Peyer's patch (tissue), 4 donors: ENCODE results near the gene PLSCR2. TPM values are rescaled to one million over a fixed set of nuclear protein-coding genes. Genes with fewer than 3 reads are reported as not detected.
"Not testable (repeated sequence)": the region's sequence is repeated elsewhere in the genome, so short reads cannot be mapped to it uniquely, and the experiment has no call there.

Experiments
- DNase-seq, 3 donors: peaks; one replicate each; pipeline ENCODE4 v3.0.0-alpha.2; 2017 to 2019
- H3K27ac ChIP-seq, 4 donors: fragments of 200-600 bp; sonication (generic); one replicate each; pipeline ENCODE4 v1.5.1; 2016 to 2019
- H3K27me3 ChIP-seq, 2 donors: fragments of 200-600 bp; sonication (generic); one replicate each; pipeline ENCODE4 v1.5.1; 2019
- H3K36me3 ChIP-seq, 3 donors: fragments of 200-600 bp; sonication (generic); one replicate each; pipeline ENCODE4 v1.5.1; 2016 to 2019
- H3K4me1 ChIP-seq, 4 donors: fragments of 200-600 bp; sonication (generic); one replicate each; pipeline ENCODE4 v1.5.1; 2016 to 2019
- H3K4me3 ChIP-seq, 4 donors: fragments of 200-600 bp; sonication (generic); 1 replicate in 3 of 4; 2 replicates in 1 of 4; pipeline ENCODE4 v1.5.1; 2016 to 2019; ENCODE audit warnings: mild to moderate bottlenecking in 1 of 4
- H3K9me3 ChIP-seq, 4 donors: fragments of 200-600 bp; sonication (generic); one replicate each; pipeline ENCODE4 v1.5.1; 2016 to 2019; ENCODE audit warnings: mild to moderate bottlenecking in 1 of 4
- POLR2A ChIP-seq, 2 donors: fragments of 450-650 bp; IDR thresholded peaks; one replicate each; pipeline ENCODE4 v1.5.1; 2017; ENCODE audit warnings: antibody characterized with exemption in 2 of 2, mild to moderate bottlenecking in 2 of 2, moderate library complexity in 2 of 2
- total RNA-seq, 4 donors: library from RNA; depleted of rRNA; stranded (reverse); fragments of >200 nt; gene quantifications; one replicate each; pipeline ENCODE4 v1.1.0, GENCODE V29; 2016
- TF ChIP-seq, protein P1 (sequence below), 6 experiments: fragments of 450-650 bp in 4 of 6; fragments of 200-600 bp in 2 of 6; sonication (generic) in 1 of 6; IDR thresholded peaks; one replicate each; pipeline ENCODE4 v1.5.1; 2017 to 2019; ENCODE audit warnings: antibody characterized with exemption in 6 of 6, mild to moderate bottlenecking in 3 of 6, moderate library complexity in 1 of 6

The PLSCR2 gene
- total RNA-seq, 4 donors from 2014 or later = not detected

- Histone ChIP-seq H3K4me1 (no peaks in the 10 kb centered on the region), H3K27ac (no peak overlapping the region), H3K27me3 (no peaks in the 10 kb centered on the region), H3K9me3 (no peaks in the 10 kb centered on the region), H3K4me3 (no peak overlapping the region), H3K36me3 (no peaks in the 10 kb centered on the region)
- TF ChIP-seq POLR2A (IDR thresholded peaks at IDR 0.05) = no peak
- TF ChIP-seq, protein P1, sequence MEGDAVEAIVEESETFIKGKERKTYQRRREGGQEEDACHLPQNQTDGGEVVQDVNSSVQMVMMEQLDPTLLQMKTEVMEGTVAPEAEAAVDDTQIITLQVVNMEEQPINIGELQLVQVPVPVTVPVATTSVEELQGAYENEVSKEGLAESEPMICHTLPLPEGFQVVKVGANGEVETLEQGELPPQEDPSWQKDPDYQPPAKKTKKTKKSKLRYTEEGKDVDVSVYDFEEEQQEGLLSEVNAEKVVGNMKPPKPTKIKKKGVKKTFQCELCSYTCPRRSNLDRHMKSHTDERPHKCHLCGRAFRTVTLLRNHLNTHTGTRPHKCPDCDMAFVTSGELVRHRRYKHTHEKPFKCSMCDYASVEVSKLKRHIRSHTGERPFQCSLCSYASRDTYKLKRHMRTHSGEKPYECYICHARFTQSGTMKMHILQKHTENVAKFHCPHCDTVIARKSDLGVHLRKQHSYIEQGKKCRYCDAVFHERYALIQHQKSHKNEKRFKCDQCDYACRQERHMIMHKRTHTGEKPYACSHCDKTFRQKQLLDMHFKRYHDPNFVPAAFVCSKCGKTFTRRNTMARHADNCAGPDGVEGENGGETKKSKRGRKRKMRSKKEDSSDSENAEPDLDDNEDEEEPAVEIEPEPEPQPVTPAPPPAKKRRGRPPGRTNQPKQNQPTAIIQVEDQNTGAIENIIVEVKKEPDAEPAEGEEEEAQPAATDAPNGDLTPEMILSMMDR (IDR thresholded peaks at IDR 0.05) = no peak
- no peak for DNase-seq
These were observed 19.7 kb downstream of the PLSCR2 start for GRCh38 chr3:146449613-146450012.

- no peak for TF ChIP-seq POLR2A (IDR thresholded peaks at IDR 0.05)
- TF ChIP-seq, protein P1 (IDR thresholded peaks at IDR 0.05) = no peak
- Histone ChIP-seq H3K36me3 (no peaks in the 10 kb centered on the region), H3K4me1 (no peaks in the 10 kb centered on the region)
These were observed 20.3 kb downstream of the PLSCR2 start for GRCh38 chr3:146449076-146449475.

DNA sequence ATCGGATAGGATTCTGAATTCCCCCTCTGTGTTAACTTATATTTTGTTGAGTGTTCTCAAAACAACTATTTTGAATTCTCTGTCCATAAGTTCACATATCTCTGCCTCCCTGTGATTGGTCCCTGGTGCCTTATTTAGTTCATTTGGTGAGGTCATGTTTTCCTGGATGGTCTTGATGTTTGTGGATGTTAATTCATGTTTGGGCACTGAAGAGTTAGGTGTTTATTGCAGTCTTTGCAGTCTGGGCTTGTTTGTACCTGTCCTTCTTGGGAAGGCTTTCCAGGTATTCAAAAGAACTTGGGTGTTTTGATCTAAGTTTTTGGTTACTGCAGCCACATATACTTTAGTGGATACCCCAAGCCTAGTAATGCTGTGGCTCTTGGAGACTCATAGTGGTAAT is 23.3 kb downstream of the PLSCR2 start:
- H3K4me3 ChIP-seq = no peak overlapping the region
- no peak for DNase-seq

More at GRCh38 chr3:146449076-146449475, 20.3 kb downstream of the PLSCR2 start:
- no peak for DNase-seq
- Histone ChIP-seq H3K4me3 (no peak overlapping the region), H3K9me3 (no peaks in the 10 kb centered on the region), H3K27ac (no peak overlapping the region), H3K27me3 (no peaks in the 10 kb centered on the region)

GRCh38 chr3:146440310-146440709 is 29.1 kb downstream of the PLSCR2 start:
- not testable (repeated sequence) for H3K27ac ChIP-seq, H3K4me1 ChIP-seq, H3K27me3 ChIP-seq, DNase-seq, H3K36me3 ChIP-seq, H3K9me3 ChIP-seq, H3K4me3 ChIP-seq

More for the DNA sequence above, 23.3 kb downstream of the PLSCR2 start:
- no peaks in the 10 kb centered on the region for H3K9me3 ChIP-seq
- H3K27ac ChIP-seq = no peak overlapping the region
- H3K4me1 ChIP-seq = no peaks in the 10 kb centered on the region
- no peak for TF ChIP-seq POLR2A (IDR thresholded peaks at IDR 0.05)
- TF ChIP-seq, protein P1 (IDR thresholded peaks at IDR 0.05) = no peak
- no peaks in the 10 kb centered on the region for H3K27me3 ChIP-seq
- no peaks in the 10 kb centered on the region for H3K36me3 ChIP-seq

GRCh38 chr3:146432066-146432465 is 37.3 kb downstream of the PLSCR2 start:
- Histone ChIP-seq H3K36me3 (no peaks in the 10 kb centered on the region), H3K4me3 (no peak overlapping the region)

GRCh38 chr3:146431240-146431639 is 38.1 kb downstream of the PLSCR2 start:
- Histone ChIP-seq H3K9me3 (no peaks in the 10 kb centered on the region), H3K27me3 (no peaks in the 10 kb centered on the region), H3K4me1 (no peaks in the 10 kb centered on the region), H3K27ac (no peak overlapping the region), H3K4me3 (no peak overlapping the region), H3K36me3 (no peaks in the 10 kb centered on the region)
- DNase-seq = no peak
- TF ChIP-seq POLR2A (IDR thresholded peaks at IDR 0.05) = no peak
- TF ChIP-seq, protein P1 (IDR thresholded peaks at IDR 0.05) = no peak

More at GRCh38 chr3:146432066-146432465, 37.3 kb downstream of the PLSCR2 start:
- no peak overlapping the region for H3K27ac ChIP-seq
- TF ChIP-seq POLR2A (IDR thresholded peaks at IDR 0.05) = no peak
- TF ChIP-seq, protein P1 (IDR thresholded peaks at IDR 0.05) = no peak
- H3K27me3 ChIP-seq = no peaks in the 10 kb centered on the region
- DNase-seq = no peak
- H3K9me3 ChIP-seq = no peaks in the 10 kb centered on the region
- no peaks in the 10 kb centered on the region for H3K4me1 ChIP-seq
